ENCODE data around the gene ZBTB32. TPM values are rescaled to one million over a fixed set of nuclear protein-coding genes. Genes with fewer than 3 reads are reported as not detected.

The ZBTB32 gene
- total RNA-seq, 1 experiment from 2014 or later, result 0.13 TPM

- H3K27ac ChIP-seq (ENCODE audit: insufficient read length, low read depth, low read length), result no peak overlapping the region
- H3K18ac ChIP-seq (ENCODE audit: insufficient read length, low read depth, low read length), result no peak overlapping the region
- H2AFZ ChIP-seq (ENCODE audit: low read length), result no peak overlapping the region
- no peak overlapping the region for H2BK12ac ChIP-seq (ENCODE audit: insufficient read length, low read depth, low read length)
- no peak overlapping the region for H3K4ac ChIP-seq (ENCODE audit: low read depth, low read length)
- Mint-ChIP-seq H3K36me3 (ENCODE audit: insufficient read depth in 1 of 3, low read depth in 3 of 3) (peaks cover 52 to 79% (median 77%) of the 10 kb centered on the region in 3 experiments), H3K27ac (peak overlapping the region; percentile 20 to 46 (median 22); a peak in 3 of 7 replicates), H3K4me3 (no peak overlapping the region), H3K27me3 (ENCODE audit: low read depth) (no peaks in the 10 kb centered on the region), H3K4me1 (no peaks in the 10 kb centered on the region), H3K9me3 (no peaks in the 10 kb centered on the region)
- no peak overlapping the region for H4K91ac ChIP-seq (ENCODE audit: insufficient read length, low read depth, low read length)
- no CpG with 5 or more reads among the region's 9 CpGs for WGBS (ENCODE audit: extremely low coverage, insufficient read length, low lambda C conversion rate)
- no peaks in the 10 kb centered on the region for H3K4me1 ChIP-seq (ENCODE audit: insufficient read depth, low read length)
- no peak overlapping the region for H3K4me2 ChIP-seq (ENCODE audit: insufficient read depth, insufficient read length, low read length)
- H3K14ac ChIP-seq (ENCODE audit: insufficient read depth, low read length), result no peak overlapping the region
- H2BK15ac ChIP-seq (ENCODE audit: low read depth, low read length), result no peak overlapping the region
- no peaks in the 10 kb centered on the region for H3K79me1 ChIP-seq (ENCODE audit: insufficient read depth, low read depth, low read length, poor library complexity, severe bottlenecking)
- no peak for DNase-seq
- H3T11ph ChIP-seq (ENCODE audit: low read length), result no peak overlapping the region
- H3K23ac ChIP-seq (ENCODE audit: insufficient read length, low read depth, low read length), result no peak overlapping the region
- H2BK20ac ChIP-seq (ENCODE audit: low read depth, low read length, poor library complexity, severe bottlenecking), result no peak overlapping the region
- H3K79me2 ChIP-seq (ENCODE audit: insufficient read depth, low read length), result no peaks in the 10 kb centered on the region
- no peaks in the 10 kb centered on the region for H3K9me3 ChIP-seq (ENCODE audit: control insufficient read depth, low read depth, low read length)
- H2BK5ac ChIP-seq (ENCODE audit: insufficient read length, low read length), result no peak overlapping the region
- H4K8ac ChIP-seq (replicated peaks; ENCODE audit: insufficient read length, low read depth, low read length), result no peak overlapping the region
- no peaks in the 10 kb centered on the region for H4K20me1 ChIP-seq (ENCODE audit: control insufficient read depth, insufficient read depth, insufficient read length)
- no peaks in the 10 kb centered on the region for H3K27me3 ChIP-seq (ENCODE audit: insufficient read depth, low read length)
- H3K56ac ChIP-seq (ENCODE audit: insufficient read length, low read depth, low read length), result no peak overlapping the region
- no peak overlapping the region for H2AK5ac ChIP-seq (ENCODE audit: insufficient read length, low read length)
- no peak overlapping the region for H3K9ac ChIP-seq (ENCODE audit: extremely low read depth, insufficient read length, low read length)
- H2BK120ac ChIP-seq (ENCODE audit: low read depth, low read length, poor library complexity, severe bottlenecking), result no peak overlapping the region
- no peak overlapping the region for H4K5ac ChIP-seq (ENCODE audit: insufficient read length, low read depth, low read length)
- TF ChIP-seq CTCF (conservative IDR thresholded peaks at IDR 0.05), result no peak
- no peaks in the 10 kb centered on the region for H3K23me2 ChIP-seq (ENCODE audit: insufficient read length, low read depth, low read length, poor library complexity, severe bottlenecking)
Measured at GRCh38 chr19:35731353-35731752, 27.0 kb downstream of the ZBTB32 start.

Measured in H9 (cell line).